ENCODE data around the gene CCDC33.

CCDC33 gene

GRCh38 chr15:74209560-74209958 lies 26.6 kb upstream of the CCDC33 start:
- no peak for DNase-seq

- DNase-seq = no peak
Measured at GRCh38 chr15:74209997-74210671, 26.0 kb upstream of the CCDC33 start.

GRCh38 chr15:74210729-74211128 lies 25.4 kb upstream of the CCDC33 start:
- DNase-seq = no peak

GRCh38 chr15:74211656-74212055 lies 24.5 kb upstream of the CCDC33 start:
- DNase-seq = no peak

DNA sequence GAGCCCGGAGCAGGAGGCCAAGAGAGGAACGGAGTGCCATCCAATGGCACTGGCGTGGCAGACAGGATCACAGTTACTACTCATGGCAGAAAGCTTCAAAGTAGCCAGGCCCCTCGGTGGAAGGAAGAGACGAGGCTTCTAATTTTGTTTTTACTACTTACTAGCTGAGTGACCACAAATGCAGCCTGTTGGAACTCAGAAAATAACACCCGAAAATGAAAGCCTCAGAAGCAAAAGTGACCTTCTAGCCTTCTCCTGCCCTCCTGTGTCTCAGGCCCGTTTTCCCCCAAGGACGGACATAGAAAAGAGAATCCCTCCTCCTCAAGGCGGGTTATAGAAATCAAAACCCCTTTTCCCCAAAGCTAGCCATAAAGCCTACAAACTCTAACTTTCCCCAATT lies 23.6 kb upstream of the CCDC33 start:
- no peak for DNase-seq

DNA sequence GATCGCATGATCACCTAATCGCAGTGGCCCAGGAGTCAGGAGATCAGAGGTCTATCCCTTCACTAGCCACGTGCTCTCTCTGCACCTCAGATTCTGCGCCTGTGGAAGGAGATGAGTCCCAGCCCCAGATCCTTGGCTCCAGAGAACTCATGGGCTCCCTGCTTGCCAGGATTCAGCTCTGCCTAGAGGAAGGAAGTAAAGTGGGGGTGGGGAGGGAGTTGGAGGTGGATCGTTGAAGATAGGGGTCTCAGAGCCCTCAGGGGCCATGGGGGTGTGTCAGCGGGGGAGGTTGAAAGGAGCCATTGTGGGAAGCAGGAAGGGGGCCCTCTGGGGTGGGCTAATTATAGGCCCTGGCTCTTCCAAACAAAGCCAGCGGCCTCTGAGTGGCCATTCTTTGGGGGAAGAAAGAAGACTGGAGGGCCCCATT lies 22.3 kb upstream of the CCDC33 start:
- DNase-seq = no peak

DNA sequence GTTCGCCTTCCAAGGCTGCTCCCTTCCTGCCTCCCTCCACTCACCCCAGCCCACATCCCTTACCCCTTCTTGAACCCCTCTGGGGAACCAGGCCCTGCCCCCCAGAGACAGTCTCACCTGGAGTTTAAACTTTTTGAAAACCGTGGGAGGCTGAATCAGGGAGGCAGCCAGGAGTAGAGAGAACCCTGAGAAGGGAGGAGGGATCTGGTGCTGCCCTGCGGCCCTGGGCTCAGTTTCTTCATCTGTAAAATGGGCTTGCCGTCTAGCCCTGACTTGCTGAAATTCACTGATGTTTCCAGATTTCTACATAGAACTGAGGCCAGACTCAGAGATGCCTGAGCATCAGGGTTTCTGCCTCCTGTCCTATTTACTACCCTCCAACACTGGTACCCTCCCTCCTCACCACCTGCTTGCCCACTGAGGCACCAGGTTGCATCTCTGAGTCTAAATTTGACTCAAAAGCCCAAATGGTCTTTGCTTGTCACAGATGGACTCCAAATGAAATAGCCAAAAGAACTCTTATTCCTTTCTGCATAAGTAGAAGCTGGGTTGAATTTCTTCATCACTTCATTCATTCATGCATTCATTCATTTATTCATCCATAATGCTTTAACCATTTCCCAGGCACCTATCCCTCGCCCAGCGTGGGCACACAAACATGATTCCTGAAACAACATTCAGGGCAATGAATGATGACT lies 21.7 kb upstream of the CCDC33 start:
- DNase-seq = no peak

DNA sequence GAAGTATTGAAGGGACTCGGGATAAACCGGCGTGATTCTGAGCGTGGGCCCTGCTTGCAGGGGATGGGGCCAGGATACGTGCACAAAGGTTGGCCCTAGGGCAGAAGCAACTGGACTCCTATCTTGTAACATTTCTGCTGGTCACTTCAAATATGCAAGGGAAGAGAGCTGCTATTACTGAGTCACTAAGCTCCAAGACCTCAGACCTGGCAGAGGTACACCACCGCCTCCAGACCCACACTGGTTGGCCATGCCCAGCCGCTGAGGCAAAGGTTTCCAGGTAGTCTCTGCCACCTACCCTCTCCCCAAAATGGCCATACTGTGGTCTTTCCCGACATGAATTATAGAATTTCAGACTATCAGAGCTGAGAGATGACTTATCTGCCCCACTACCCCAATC lies 20.2 kb upstream of the CCDC33 start:
- no peak for DNase-seq

DNA sequence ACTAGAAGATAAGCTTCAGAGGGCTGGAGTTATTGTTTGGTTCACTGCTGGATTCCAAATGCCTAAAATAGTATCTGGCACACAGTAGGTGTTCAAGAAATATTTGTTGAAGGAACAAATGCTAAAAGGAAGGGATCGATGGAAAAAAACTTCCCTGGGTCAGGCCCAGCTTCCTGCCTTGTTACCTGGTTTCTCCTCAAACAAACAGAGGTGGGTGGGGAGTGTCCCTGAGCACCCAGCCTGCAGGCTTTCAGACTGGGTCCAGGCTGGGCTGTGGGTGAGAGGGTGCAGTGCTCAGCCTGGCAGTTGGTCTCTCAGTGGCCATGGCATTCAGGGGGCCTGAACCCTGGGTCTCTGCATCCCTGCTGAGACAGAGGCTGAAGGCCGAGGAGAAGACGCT lies 19.2 kb upstream of the CCDC33 start:
- DNase-seq = no peak

- no peak for DNase-seq
Measured at GRCh38 chr15:74217907-74218885, 17.9 kb upstream of the CCDC33 start.

DNA sequence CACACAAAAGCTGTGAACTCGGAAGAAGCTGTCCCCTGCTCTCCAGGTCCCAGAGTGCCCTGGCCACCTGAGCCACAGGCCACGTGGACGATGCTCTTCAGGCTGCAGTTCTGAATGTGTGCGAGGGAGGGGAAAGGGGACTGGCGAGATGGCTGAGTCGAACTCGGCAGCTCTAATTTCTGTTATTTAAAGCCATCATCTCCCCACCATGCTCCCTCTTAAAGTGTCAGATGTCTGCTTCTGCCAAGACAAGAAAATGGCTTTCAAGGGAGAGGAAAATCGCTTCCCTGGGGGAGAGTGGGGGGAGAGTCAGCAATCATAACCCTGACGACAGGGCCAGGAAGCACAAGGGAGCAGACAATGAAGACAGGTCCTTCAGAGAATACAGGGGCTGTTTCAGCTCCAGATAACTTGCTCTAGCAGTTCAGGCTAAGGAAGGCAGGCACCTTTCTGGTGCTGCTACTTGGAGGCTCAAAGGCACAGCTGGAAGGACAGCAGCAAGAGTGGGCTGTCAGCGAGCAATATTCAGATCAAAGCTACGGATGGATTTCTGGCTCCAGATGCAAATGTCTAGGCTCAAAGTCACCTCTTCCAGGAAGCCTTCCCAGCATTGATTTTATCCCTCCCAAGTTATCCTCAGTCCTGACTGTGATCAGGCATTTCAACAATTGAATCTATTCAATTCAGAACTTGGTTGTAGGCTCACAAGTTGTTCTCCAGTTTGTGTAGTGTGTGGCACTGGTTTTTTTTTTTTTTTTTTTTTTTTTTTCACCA lies 15.5 kb upstream of the CCDC33 start:
- no peak for DNase-seq

DNA sequence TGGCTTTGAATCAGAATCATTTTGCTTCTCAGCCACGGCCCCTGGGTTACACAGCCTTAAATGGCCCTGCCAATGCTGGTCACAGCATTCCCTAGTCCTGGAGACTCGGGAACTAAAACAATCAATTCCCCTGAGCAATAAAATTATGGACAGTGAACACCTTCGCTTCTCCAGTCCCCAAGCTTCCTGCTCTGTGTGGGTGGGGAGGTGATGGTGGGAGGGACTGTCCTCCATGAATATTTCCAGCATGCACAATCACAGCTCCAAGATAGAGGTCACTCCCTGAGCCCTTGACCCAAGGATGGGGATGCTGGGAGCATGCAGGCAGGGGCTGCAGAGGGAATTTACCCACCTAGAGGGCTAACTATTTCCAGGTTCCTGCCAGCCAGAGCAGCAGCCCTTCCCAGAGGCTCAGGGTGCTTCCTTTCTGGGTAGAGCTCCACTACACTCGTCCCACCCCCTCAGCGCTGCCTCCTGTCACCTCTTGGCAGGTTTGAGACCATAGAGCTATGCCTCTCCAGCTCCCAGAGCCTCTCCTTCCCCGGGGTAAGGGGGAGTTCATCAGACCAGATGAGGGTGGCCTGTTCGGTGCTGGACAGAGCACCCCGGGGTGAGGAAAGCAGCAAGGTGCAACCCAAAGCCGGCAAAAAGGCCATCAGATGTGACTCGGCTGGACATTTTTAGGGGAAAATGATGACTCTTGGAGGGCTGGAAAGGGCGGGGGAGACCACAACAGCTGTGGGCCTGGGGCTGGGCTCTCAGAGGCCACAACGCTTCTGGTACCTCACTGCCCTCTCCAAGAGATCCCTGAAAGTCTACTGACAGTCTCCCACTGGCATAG lies 14.5 kb upstream of the CCDC33 start:
- DNase-seq = no peak

DNA sequence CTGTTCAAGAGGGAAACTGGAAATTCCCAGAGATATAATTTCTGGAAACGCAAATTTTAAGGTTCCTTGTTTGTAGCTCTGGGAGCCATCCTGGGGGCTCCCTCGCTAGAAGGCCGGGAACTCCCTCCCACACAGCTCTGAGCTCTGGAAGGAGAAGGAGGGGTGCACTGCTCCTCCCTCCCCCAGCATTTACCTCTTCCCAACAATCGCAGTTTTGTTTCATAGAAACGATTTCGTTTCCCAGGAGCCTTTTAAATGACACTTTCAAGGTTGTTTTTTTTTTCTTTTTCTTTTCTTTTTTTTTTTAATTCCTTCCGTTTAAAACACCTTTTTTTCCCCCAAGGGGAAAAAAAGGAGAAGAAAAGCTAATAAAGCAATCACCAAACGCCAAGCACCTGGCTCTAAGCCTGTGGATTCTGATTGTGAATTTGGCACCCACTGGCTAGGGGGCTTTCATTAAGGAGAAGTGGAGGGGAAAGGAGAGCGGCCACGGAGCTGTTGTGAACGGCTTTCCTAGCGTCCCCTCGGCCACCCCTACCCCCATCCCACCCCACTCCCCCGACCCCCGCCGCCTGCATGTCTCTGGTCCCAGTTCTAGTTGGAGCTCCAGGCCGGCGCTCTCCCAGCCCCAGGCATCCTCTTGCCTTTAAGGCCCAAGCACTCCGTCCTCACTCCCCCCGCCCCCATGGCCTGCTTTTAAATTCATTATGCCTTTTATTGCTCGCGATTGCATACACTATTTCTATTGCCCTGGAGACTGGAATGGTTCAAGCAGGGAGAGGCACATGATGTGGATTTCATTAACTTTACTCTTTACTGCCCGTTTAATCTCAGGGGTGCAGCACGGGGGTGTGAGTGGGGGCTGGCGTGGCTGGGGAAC lies 13.6 kb upstream of the CCDC33 start:
- no peak for DNase-seq

GRCh38 chr15:74225928-74226327 lies 10.2 kb upstream of the CCDC33 start:
- no peak for DNase-seq

DNA sequence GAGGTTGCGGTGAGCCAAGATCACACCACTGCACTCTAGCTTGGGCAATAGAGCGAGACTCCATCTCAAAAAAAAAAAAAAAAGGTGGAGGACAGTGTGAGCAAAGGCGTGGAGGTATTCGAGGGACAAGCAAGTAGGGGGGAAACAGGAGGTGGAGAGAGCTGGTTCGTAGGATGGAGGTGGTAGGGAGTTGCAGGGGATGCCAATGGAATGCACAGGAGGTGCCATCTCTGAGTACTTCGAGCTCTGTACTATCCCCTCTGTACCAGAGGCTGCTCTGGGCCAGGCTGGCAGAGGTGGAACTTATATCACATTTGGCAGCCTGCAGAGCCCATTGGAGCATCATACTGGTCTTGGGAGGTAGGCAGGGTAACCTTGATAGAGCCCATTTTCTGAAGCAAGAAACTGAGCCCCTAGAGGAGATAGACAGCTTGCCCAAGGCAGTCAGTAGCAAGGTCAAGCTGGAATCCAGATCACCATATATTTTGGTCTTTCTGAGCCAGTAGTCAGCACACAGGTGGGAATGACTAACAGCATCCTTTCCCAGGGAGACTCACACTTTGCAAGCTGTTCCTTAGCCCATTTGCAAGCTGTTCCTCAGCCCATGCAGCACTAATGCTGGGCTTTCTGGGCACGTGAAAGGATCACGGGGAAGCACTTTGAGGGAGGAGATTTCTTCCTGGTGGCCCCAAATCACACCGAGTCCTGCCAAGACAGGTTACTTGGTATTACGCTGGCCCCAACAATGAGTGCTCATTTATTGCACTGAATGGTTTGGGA lies 9.2 kb upstream of the CCDC33 start:
- no peak for DNase-seq

- no peak for DNase-seq
Measured at GRCh38 chr15:74227968-74228722, 8.0 kb upstream of the CCDC33 start.

DNA sequence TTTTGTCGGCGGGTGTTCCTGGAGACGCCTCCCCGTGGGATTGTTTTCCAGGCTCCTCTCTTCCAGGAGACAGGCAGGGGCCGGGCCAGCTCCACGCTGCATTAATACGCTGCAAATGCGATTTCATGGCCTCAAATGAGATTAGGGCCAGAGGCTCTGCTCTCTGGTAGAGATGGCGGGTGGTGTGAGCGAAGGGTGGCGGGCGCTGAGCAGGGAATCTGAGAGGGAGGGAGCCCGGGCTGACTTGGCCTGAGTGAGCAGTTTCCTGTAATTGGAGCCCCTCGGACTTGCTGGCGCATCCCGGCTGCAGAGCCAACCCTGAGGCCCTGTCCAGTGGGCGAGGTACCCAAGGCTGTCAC lies 7.4 kb upstream of the CCDC33 start:
- DNase-seq = peak; percentile 32

DNA sequence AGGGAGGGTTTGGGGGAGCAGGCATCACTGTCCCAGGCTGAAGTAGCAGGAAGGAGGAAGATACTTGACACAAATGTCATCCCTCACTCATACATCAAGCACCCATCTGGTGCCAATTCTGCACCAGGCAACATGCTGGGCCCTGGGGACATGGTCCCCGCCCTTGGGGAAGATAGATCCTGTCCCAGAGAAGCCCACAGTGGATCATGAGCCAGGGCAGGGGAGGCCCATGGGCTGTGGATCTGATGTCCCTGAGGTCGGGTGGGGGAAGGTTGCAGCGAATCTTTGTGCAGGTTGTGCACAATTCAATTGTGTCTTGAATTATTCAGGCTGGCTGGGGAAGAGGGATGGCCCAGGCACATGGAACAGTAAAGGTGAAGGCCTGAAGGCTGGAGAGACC lies 6.4 kb upstream of the CCDC33 start:
- no peak for DNase-seq

- DNase-seq = no peak
Measured at GRCh38 chr15:74231475-74231874, 4.7 kb upstream of the CCDC33 start.
